Liver (tissue), 9 donors: ENCODE measurements around the gene ABAT. TPM values are rescaled to one million over a fixed set of nuclear protein-coding genes. Genes with fewer than 3 reads are reported as not detected.

Experiments
- DNase-seq: peaks from one replicate; pipeline ENCODE4 v3.0.0-alpha.2; 2017; ENCODE audit warnings: low spot score
- H3K27ac ChIP-seq, 2 donors: one replicate each; pipeline ENCODE4 v1.7.0; 2013; ENCODE audit warnings: inconsistent platforms in 2 of 2, low read length in 2 of 2, control low read depth in 1 of 2, low read depth in 1 of 2, mild to moderate bottlenecking in 1 of 2
- H3K27me3 ChIP-seq, 4 donors: one replicate each; pipeline versions ENCODE4 v1.6.1 to v1.7.0; 2013; ENCODE audit warnings: low read length in 3 of 4, inconsistent platforms in 1 of 4, mild to moderate bottlenecking in 1 of 4, moderate library complexity in 1 of 4; ENCODE audit not compliant: control insufficient read depth in 4 of 4, insufficient read depth in 4 of 4
- H3K36me3 ChIP-seq, 4 donors: one replicate each; pipeline versions ENCODE4 v1.6.1 to v1.7.0; 2013; ENCODE audit warnings: low read length in 3 of 4, mild to moderate bottlenecking in 3 of 4, low read depth in 1 of 4, moderate library complexity in 1 of 4; ENCODE audit not compliant: control insufficient read depth in 4 of 4, insufficient read depth in 3 of 4
- H3K4me1 ChIP-seq, 4 donors: one replicate each; pipeline versions ENCODE4 v1.6.1 to v1.7.0; 2013; ENCODE audit warnings: low read length in 3 of 4, mild to moderate bottlenecking in 3 of 4, moderate library complexity in 1 of 4; ENCODE audit not compliant: control insufficient read depth in 4 of 4, insufficient read depth in 4 of 4
- H3K4me3 ChIP-seq, 3 donors: one replicate each; pipeline versions ENCODE4 v1.6.1 to v1.7.0; 2013; ENCODE audit warnings: low read length in 3 of 3, control low read depth in 1 of 3, low read depth in 1 of 3, mild to moderate bottlenecking in 1 of 3
- H3K9ac ChIP-seq, 2 donors: one replicate each; pipeline ENCODE4 v1.7.0; 2013; ENCODE audit warnings: low read length in 2 of 2, mild to moderate bottlenecking in 2 of 2, moderate library complexity in 2 of 2, control low read depth in 1 of 2, low read depth in 1 of 2
- H3K9me3 ChIP-seq, 4 donors: one replicate each; pipeline versions ENCODE4 v1.6.1 to v1.7.0; 2013; ENCODE audit warnings: low read length in 3 of 4; ENCODE audit not compliant: control insufficient read depth in 4 of 4
- ATF3 ChIP-seq: IDR thresholded peaks from 2 replicates; pipeline ENCODE4 v1.6.1; 2016; ENCODE audit warnings: antibody characterized with exemption
- CTCF ChIP-seq: fragments of 150-350 bp; IDR thresholded peaks from 2 replicates; pipeline ENCODE4 v1.5.1; 2017; ENCODE audit warnings: improper control_type of control experiment, low read depth, low read length; ENCODE audit not compliant: missing input control
- EGR1 ChIP-seq, 2 donors: IDR thresholded peaks; 2 replicates each; pipeline ENCODE4 v1.6.1; 2016 to 2018; ENCODE audit warnings: antibody characterized with exemption in 2 of 2, low read depth in 2 of 2
- FOXA1 ChIP-seq: IDR thresholded peaks from 2 replicates; pipeline ENCODE4 v1.6.1; 2016; ENCODE audit warnings: antibody characterized with exemption
- FOXA2 ChIP-seq: IDR thresholded peaks from 2 replicates; pipeline ENCODE4 v1.6.1; 2016; ENCODE audit warnings: antibody characterized with exemption
- HNF4A ChIP-seq, 2 donors: conservative IDR thresholded peaks; 2 replicates each; pipeline ENCODE4 v1.6.1; 2016; ENCODE audit warnings: antibody characterized with exemption in 2 of 2, mild to moderate bottlenecking in 2 of 2
- HNF4G ChIP-seq: IDR thresholded peaks from 2 replicates; pipeline ENCODE4 v1.6.1; 2016; ENCODE audit warnings: antibody characterized with exemption
- JUND ChIP-seq, 2 donors: IDR thresholded peaks; 2 replicates each; pipeline ENCODE4 v1.6.1; 2016; ENCODE audit warnings: antibody characterized with exemption in 2 of 2
- MAX ChIP-seq: IDR thresholded peaks from 2 replicates; pipeline ENCODE4 v1.6.1; 2016; ENCODE audit warnings: antibody characterized with exemption
- NR2F2 ChIP-seq: IDR thresholded peaks from 2 replicates; pipeline ENCODE4 v1.6.1; 2016; ENCODE audit warnings: antibody characterized with exemption
- RAD21 ChIP-seq, 2 donors: IDR thresholded peaks; 2 replicates each; pipeline ENCODE4 v1.6.1; 2016; ENCODE audit warnings: antibody characterized with exemption in 2 of 2, mild to moderate bottlenecking in 2 of 2
- REST ChIP-seq: IDR thresholded peaks from 2 replicates; pipeline ENCODE4 v1.6.1; 2016; ENCODE audit warnings: antibody characterized with exemption, mild to moderate bottlenecking
- RXRA ChIP-seq, 2 donors: IDR thresholded peaks; 2 replicates each; pipeline ENCODE4 v1.6.1; 2017 to 2018; ENCODE audit warnings: antibody characterized with exemption in 2 of 2, mild to moderate bottlenecking in 1 of 2
- SP1 ChIP-seq: IDR thresholded peaks from 2 replicates; pipeline ENCODE4 v1.6.1; 2018; ENCODE audit warnings: antibody characterized with exemption, mild to moderate bottlenecking
- TAF1 ChIP-seq: conservative IDR thresholded peaks from 2 replicates; pipeline ENCODE4 v1.6.1; 2016; ENCODE audit warnings: antibody characterized with exemption, mild to moderate bottlenecking
- YY1 ChIP-seq: IDR thresholded peaks from 2 replicates; pipeline ENCODE4 v1.6.1; 2016; ENCODE audit warnings: antibody characterized with exemption, mild to moderate bottlenecking
- ZBTB33 ChIP-seq: IDR thresholded peaks from 2 replicates; pipeline ENCODE4 v1.6.1; 2016; ENCODE audit warnings: antibody characterized with exemption
- WGBS: extraction: QIAGEN DNeasy Blood & Tissue Kit; methylation state at CpG from one replicate; pipeline ENCODE4 v1.1.7; 2013; 5-methylcytosine and 5-hydroxymethylcytosine counted together
- polyA plus RNA-seq, 2 donors: library from polyadenylated mRNA; stranded (reverse) in 1 of 2; unstranded in 1 of 2; fragments of 200-250 nt in 1 of 2; fragments of >200 nt in 1 of 2; fragmentation: Nextera tagmentation in 1 of 2; extraction: Ambion mirVana in 1 of 2; gene quantifications; one replicate each; pipeline versions ENCODE4 v1.2.1 to v1.2.3, GENCODE V29; 2013 to 2015
- total RNA-seq, 2 donors: library from RNA; depleted of rRNA; stranded (reverse); fragments of >200 nt; gene quantifications; one replicate each; pipeline ENCODE4 v1.2.3, GENCODE V29; 2014
- donor health status: healthy.
- donor health status: healthy.
- donor health status: healthy.
- donor health status: healthy.
- donor health status: healthy.

The ABAT gene
- total RNA-seq (100 to 1,000 TPM in 1 of 2 donors, 10 to 100 TPM in 1; 52.4 to 201 TPM), polyA plus RNA-seq (100 to 1,000 TPM in 1 of 2 donors, 10 to 100 TPM in 1; 81.6 to 205 TPM)

- H3K9ac ChIP-seq, result peak within 1 kb of the TSS; percentile 35 to 78
- no peak for TF ChIP-seq MAX
- peak in 1 of 2 donors; percentile 44 for TF ChIP-seq RAD21 (IDR thresholded peaks at IDR 0.05)
- TF ChIP-seq SP1, result peak; percentile 69
- TF ChIP-seq HNF4A (conservative IDR thresholded peaks at IDR 0.05), result peak in 1 of 2 donors; percentile 38
- peak; percentile 29 for TF ChIP-seq REST
- peak; percentile 40 for TF ChIP-seq HNF4G
- no peak for TF ChIP-seq FOXA1
- peak within 1 kb of the TSS; percentile 66 for H3K27ac ChIP-seq
- peaks cover 0 to 2% (median 0%) of the 10 kb centered on the region in 4 donors for H3K36me3 ChIP-seq
- H3K27me3 ChIP-seq, result no peaks in the 10 kb centered on the region
- peak within 1 kb of the TSS; percentile 78 to 96 (median 87) for H3K4me3 ChIP-seq
- peaks cover 0 to 51% (median 42%) of the 10 kb centered on the region in 4 donors for H3K4me1 ChIP-seq
- DNase-seq, result peak; percentile 91
- WGBS, result under 1% methylated on average over 49 of the region's 49 CpGs
- H3K9me3 ChIP-seq, result no peaks in the 10 kb centered on the region
Observed at GRCh38 chr16:8674413-8675022, at the start of gene ABAT. ABAT (plus strand) TSS chr16:8674617; CDS start chr16:8735740, 61,123 bp downstream.

GRCh38 chr16:8625491-8626087 is 48.8 kb upstream of the ABAT start:
- DNase-seq, result no peak
- TF ChIP-seq JUND (IDR thresholded peaks at IDR 0.05), result no peak
- TF ChIP-seq NR2F2, result no peak
- no peak for TF ChIP-seq HNF4A (conservative IDR thresholded peaks at IDR 0.05)
- no peak for TF ChIP-seq FOXA2
- no peak for TF ChIP-seq REST
- TF ChIP-seq EGR1 (IDR thresholded peaks at IDR 0.05; ENCODE audit: low read depth in 2 of 2), result no peak
- no peak for TF ChIP-seq RAD21 (IDR thresholded peaks at IDR 0.05)
- no peak for TF ChIP-seq TAF1
- no peak for TF ChIP-seq FOXA1
- TF ChIP-seq CTCF, result no peak
- TF ChIP-seq ZBTB33, result no peak
- no peak for TF ChIP-seq YY1
- no peak for TF ChIP-seq HNF4G
- TF ChIP-seq RXRA (IDR thresholded peaks at IDR 0.05), result no peak
- TF ChIP-seq ATF3, result no peak
- TF ChIP-seq SP1, result no peak
- TF ChIP-seq MAX, result no peak
- H3K27ac ChIP-seq, result no peak overlapping the region
- peaks cover 0 to 20% (median 8%) of the 10 kb centered on the region in 4 donors for H3K4me1 ChIP-seq
- H3K36me3 ChIP-seq, result peaks cover 7 to 41% (median 32%) of the 10 kb centered on the region in 4 donors
- H3K27me3 ChIP-seq, result no peaks in the 10 kb centered on the region
- no peak overlapping the region for H3K9ac ChIP-seq
- WGBS, result 97% methylated on average over 10 of the region's 10 CpGs
- H3K9me3 ChIP-seq, result no peaks in the 10 kb centered on the region
- H3K4me3 ChIP-seq, result no peak overlapping the region
